ENCODE data around the gene SUPT3H. TPM values are rescaled to one million over a fixed set of nuclear protein-coding genes. Genes with fewer than 3 reads are reported as not detected.

Gene SUPT3H
- total RNA-seq, 1 experiment from 2014 or later = 1.9 TPM

DNA sequence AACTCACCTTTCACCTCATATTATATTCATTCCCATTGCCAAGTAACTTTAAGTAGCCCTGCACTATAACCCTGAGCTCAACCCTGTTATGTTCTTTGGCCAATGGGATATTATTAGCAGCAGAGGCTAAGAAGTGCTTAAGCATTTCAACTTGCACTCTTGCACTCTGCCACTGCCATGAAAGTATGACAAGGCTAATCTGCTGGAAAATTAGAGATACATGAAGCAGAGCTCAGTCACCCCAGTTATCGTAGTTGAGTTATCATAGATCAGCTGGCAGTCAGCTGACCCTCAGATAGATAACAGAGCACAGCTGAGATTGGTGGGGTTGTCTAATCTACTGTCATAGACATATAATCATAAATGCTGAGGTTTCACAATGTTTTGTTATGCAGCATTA is 259.0 kb downstream of the SUPT3H start:
- DNase-seq (ENCODE audit: low spot score) = no peak

DNA sequence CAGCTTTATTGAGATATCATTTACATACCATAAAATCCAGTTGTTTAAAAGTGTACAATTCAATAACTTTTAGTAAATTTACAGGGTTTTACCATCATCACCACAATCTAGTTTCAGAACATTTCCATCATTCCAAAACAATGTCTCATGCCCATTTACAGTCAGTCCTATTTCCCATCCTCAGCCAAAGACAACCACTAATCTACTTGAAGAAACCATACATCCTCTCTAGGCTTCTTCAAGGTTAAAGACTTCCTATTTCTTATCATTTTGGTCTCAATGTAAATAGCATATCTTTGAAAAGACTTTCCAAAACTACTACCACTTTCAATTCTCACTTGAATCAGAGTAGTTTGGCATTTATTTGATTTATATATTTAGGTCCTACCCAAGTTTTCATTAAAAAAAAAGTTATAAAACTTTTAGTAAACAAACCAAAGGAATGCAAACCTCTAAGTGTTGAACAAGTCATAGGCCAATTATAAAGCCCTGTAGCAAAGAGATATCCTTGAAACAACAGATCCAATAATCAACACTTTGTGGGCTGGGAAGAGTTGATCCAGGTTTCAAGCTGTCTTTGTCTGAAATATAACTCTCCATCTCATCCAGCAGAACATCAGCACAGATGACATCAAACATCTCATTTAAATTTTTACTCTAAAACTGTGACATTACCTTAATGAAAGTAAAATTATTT is 260.9 kb downstream of the SUPT3H start:
- no peak for DNase-seq (ENCODE audit: low spot score)

GRCh38 chr6:45115696-45116095 is 262.0 kb downstream of the SUPT3H start:
- no peak for DNase-seq (ENCODE audit: low spot score)

DNA sequence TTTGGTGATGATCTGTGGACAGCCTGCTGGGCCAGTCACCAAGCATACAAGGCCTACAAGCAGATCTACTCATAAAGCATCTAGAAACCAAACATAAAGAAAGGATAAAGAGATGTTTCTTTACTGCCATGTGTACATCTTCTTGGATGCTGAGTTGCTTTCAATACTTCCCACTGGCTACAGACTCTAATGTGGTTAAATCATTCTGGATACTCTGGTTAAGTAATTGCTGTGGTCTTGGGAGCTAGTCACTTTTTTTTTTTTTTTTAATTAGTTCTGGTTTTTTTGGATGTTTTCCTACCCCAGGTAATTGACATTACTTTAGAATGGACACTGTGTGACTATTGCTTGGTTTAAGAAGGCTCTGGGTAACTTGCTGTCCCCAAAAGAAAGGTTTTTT is 265.0 kb downstream of the SUPT3H start:
- no peak for DNase-seq (ENCODE audit: low spot score)

DNA sequence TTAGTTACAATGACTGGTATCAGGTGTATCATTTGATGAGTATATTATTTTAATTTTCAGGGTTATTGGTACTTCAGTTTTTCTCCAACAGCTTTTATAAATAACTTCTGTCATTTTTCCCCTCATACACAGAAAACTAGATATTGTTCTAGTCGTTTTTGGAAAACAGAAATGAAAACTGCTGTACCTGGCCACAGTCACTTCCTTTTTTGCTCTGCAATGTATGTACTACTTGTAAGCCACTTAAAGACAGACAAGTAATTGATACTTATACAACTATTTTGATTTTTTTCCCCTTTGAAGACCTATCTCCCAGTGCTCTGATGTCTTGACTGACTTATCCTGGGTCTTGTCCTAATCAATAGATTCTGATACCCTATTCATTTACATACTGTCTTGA is 268.2 kb downstream of the SUPT3H start:
- DNase-seq (ENCODE audit: low spot score) = no peak

GRCh38 chr6:45105170-45105820 is 272.4 kb downstream of the SUPT3H start:
- DNase-seq (ENCODE audit: low spot score) = no peak

DNA sequence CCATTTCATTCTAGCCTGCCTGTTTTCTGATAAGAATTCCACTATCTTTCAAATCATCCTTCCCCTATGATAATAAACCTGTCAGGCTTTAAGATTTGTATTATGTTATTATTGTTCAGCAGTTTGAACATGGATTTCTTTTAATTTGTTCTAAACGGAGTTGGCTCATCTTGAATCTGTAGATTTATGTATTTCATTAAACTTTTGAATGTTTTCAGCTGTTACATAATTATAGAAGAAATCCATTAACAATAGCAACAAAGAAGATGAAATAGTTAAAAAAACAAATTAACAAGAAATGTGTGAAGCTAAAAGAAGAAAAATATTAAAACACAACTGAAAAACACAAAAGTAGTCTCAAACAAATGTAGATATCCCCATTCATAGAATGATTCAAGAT is 273.3 kb downstream of the SUPT3H start:
- DNase-seq (ENCODE audit: low spot score) = no peak

DNA sequence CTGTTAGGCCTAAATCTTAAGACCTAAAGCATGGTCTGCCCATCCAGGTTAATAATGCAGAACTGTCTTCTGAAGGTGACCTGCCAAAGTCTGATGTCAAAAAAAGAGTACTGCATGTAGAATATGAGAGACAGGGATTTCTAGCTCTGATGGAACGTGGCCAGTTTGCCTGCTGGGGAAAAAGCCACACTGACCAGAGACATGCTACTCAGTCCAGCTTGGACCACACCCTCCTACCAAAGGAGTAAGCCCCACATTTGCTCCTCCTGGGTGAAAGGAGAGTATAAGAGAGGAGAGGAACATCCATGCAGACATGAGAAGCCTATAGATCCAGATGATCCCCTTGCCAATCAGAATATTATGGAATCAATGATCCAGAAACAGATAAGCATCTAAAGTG is 279.5 kb downstream of the SUPT3H start:
- DNase-seq (ENCODE audit: low spot score) = no peak

- DNase-seq (ENCODE audit: low spot score) = no peak
Observed at GRCh38 chr6:45094831-45095230, 282.9 kb downstream of the SUPT3H start.

GRCh38 chr6:45092135-45092534 is 285.6 kb downstream of the SUPT3H start:
- DNase-seq (ENCODE audit: low spot score) = no peak

- DNase-seq (ENCODE audit: low spot score) = peak; percentile 20
Observed at GRCh38 chr6:45086360-45087084, 291.2 kb downstream of the SUPT3H start.

DNA sequence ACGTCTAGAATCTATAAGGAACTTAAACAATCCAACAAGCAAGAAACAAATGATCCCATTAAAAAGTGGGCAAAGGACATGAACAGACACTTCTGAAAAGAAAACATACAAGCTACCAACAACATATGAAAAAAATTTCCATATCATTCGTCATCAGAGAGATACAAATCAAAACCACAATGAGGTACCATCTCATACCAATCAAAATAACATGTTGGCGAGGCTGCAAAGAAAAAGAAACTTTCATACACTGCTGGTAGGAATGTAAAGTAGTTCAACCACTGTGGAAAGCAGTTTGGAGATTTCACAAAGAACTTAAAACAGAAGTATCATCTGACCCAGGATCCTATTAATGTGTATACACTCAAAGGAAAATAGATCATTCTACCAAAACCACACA is 293.5 kb downstream of the SUPT3H start:
- DNase-seq (ENCODE audit: low spot score) = no peak

DNA sequence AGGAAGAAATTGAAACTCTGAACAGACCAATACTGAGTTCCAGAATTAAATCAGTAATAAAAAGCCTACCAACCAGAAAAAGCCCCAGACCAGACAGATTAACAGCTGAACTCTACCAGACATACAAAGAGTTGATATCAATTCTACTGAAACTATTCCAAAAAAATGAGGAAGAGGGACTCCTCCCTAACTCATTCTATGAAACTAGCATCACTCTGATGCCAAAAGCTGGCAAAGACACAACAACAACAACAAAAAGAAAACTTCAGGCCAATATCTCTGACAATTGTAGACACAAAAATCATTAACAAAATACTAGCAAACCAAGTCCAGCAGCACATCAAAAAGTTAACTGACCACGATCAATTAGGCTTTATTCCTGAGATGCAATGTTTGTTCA is 295.6 kb downstream of the SUPT3H start:
- DNase-seq (ENCODE audit: low spot score) = no peak

DNA sequence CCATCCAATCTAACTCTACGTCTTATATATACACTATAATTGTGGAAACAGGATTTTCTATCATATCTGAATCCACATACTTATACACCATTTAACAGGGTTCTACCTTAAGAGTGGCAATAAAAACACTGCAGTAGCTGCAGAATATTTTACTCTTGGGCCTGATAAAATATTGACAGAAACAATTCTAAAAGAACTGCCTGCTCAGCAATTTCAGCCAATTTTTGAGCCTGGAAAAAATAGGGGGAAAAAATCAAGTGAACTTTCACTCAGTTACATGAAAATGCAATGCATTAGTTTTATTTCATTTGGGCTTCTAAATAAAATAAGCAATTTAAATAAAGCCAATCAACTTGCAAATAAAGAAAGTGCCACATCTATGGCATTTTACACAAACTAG is 296.1 kb downstream of the SUPT3H start:
- DNase-seq (ENCODE audit: low spot score) = no peak

DNA sequence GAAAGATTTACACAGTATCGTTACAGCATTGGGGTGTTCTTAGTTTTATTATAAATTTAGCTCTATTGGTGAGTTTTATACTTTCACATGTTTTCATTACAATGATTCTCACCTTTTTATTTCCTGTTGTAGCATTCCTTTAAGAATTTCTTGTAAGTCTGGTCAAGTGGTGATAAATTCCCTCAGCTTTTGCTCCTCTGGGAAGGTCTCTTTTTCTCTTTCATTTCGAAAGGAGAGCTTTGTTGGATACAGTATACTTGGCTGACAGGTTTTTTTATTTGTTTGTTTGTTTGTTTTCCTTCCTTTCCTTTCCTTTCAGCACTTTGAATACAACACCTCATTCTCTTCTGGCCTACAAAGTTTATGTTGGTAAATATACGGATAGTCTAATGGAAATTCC is 299.3 kb downstream of the SUPT3H start:
- DNase-seq (ENCODE audit: low spot score) = no peak

DNA sequence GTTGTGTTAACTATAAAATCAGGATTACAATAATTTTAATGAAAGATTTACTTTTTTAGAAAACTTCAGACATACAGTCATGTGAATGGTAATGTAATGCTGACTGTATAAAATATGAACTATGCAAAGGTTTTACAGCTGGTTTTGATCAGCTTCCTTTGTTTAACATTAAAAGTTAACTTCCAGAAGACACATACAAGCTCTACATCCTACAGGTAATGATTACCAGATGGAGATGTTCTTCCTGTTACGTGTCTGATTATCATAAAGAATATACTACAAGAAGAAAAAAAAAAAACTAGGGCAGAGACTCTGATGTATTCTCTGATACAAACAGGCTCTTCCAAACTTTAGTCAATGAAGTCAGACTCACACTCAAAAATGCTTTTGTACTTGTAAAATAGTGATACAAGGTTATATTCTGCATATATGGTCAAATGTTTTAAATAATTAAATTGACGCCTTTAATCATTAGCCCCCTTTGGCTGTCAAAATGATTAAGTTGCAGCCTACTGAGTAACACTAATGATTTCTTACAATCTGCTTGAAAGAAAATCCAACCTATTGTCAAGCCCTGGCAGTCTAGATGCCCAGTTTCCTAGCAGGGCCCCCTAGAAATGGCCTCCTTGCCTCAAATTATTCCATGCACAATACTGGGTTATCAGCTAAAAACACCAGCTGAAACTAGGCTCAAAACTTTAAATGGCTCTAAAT is 301.4 kb downstream of the SUPT3H start:
- DNase-seq (ENCODE audit: low spot score) = no peak

DNA sequence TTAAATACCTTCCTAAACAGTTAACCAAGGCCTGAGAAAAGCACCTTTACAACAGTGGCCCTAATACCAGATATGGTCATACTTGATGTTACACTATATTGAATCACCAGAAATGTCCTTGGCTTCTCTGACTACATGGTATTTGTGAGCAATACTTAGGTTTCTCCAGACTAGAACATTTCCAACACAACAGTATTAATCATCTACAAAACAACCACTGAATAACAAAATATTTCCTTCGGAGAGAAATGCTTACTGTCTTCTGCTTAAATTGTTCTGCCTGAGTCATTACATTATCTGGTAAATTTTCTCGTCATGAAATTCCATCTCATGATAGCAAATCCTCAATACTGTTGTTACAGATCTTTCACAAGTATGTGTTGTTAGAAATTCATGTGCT is 302.5 kb downstream of the SUPT3H start:
- DNase-seq (ENCODE audit: low spot score) = no peak

DNA sequence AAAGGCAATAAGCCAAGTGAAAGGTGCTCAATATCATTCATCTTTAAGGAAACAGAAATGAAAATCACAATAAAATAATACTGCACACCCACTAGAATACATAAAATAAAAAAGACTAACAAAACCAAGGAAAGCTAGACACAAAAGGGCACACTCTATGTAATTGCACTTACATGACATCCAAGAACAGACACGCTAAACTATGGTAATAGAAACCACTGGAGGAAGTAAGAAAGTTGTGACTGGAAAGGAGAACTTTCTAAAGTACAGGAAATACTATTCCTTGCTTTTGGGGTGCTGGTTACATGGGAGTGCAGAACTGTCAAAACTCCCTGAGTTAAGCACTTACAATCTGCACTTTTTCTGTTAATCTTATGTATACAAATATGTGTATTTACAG is 303.3 kb downstream of the SUPT3H start:
- DNase-seq (ENCODE audit: low spot score) = no peak

- no peak for DNase-seq (ENCODE audit: low spot score)
Observed at GRCh38 chr6:45073771-45074170, 304.0 kb downstream of the SUPT3H start.

GRCh38 chr6:45072673-45073072 is 305.1 kb downstream of the SUPT3H start:
- no peak for DNase-seq (ENCODE audit: low spot score)

- no peak for DNase-seq (ENCODE audit: low spot score)
Observed at GRCh38 chr6:45072016-45072415, 305.7 kb downstream of the SUPT3H start.

DNA sequence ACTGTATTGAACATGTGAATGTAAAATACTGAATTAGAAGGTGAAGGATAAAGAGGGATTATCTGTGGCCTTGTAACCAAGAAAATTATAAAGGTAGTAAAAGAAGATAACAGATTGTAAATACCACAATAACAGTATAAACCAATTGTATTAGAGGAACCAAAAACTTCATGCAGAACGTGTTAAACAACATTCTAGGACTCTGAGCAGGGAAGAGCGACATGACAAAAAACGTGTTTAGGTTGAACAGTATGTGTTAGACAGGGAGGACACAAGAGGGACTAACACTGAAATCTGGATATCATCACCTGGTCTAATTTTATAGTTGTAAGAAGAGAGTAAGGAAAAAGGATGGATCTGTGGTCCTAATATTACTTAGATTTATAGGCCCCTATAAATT is 308.6 kb downstream of the SUPT3H start:
- no peak for DNase-seq (ENCODE audit: low spot score)

Data from HT-29 (cell line).